ENCODE data around the gene PAPSS1.
"Not testable (repeated sequence)": the region's sequence is repeated elsewhere in the genome, so short reads cannot be mapped to it uniquely, and the experiment has no call there.

The PAPSS1 gene

GRCh38 chr4:107654694-107655093, 65.3 kb downstream of the PAPSS1 start:
- no peaks in the 10 kb centered on the region for H3K9me2 ChIP-seq (replicated peaks; ENCODE audit: control insufficient read depth, low read length)
- peaks cover 46% of the 10 kb centered on the region for H3K36me3 ChIP-seq (ENCODE audit: control insufficient read depth, low read length)
- TF ChIP-seq EZH2phosphoT487 (IDR thresholded peaks at IDR 0.05; ENCODE audit: borderline replicate concordance, low read length): no peak
- TF ChIP-seq CTCF (IDR thresholded peaks at IDR 0.05; ENCODE audit: low read depth, low read length, poor library complexity, severe bottlenecking): no peak

GRCh38 chr4:107651408-107651807, 68.6 kb downstream of the PAPSS1 start:
- H3K36me3 ChIP-seq (ENCODE audit: control insufficient read depth, low read length): peaks cover 51% of the 10 kb centered on the region
- not testable (repeated sequence) for H3K27me3 ChIP-seq (ENCODE audit: control insufficient read depth, low read length); H3K4me1 ChIP-seq (ENCODE audit: control insufficient read depth, low read length); H3K27ac ChIP-seq (ENCODE audit: low read depth, low read length); H3K79me2 ChIP-seq (ENCODE audit: control insufficient read depth, low read length); H3K9me2 ChIP-seq (replicated peaks; ENCODE audit: control insufficient read depth, low read length); H3K4me3 ChIP-seq (ENCODE audit: low read length); H4K20me1 ChIP-seq (ENCODE audit: control insufficient read depth, insufficient read depth, low read depth, low read length); H3F3A ChIP-seq (ENCODE audit: control insufficient read depth, insufficient read depth); H3K4me2 ChIP-seq (ENCODE audit: low read length); H3K9me3 ChIP-seq (ENCODE audit: control insufficient read depth, insufficient read depth, low read length)

More at GRCh38 chr4:107654694-107655093, 65.3 kb downstream of the PAPSS1 start:
- Histone ChIP-seq H3K27ac (ENCODE audit: low read depth, low read length) (no peak overlapping the region), H3K9me3 (ENCODE audit: control insufficient read depth, insufficient read depth, low read length) (peaks cover 8% of the 10 kb centered on the region), H3K27me3 (ENCODE audit: control insufficient read depth, low read length) (no peaks in the 10 kb centered on the region), H3K4me3 (ENCODE audit: low read length) (no peak overlapping the region), H4K20me1 (ENCODE audit: control insufficient read depth, insufficient read depth, low read depth, low read length) (no peaks in the 10 kb centered on the region), H3K79me2 (ENCODE audit: control insufficient read depth, low read length) (no peaks in the 10 kb centered on the region), H3F3A (ENCODE audit: control insufficient read depth, insufficient read depth) (no peaks in the 10 kb centered on the region), H3K4me2 (ENCODE audit: low read length) (no peak overlapping the region), H3K4me1 (ENCODE audit: control insufficient read depth, low read length) (peaks cover 7% of the 10 kb centered on the region)

DNA sequence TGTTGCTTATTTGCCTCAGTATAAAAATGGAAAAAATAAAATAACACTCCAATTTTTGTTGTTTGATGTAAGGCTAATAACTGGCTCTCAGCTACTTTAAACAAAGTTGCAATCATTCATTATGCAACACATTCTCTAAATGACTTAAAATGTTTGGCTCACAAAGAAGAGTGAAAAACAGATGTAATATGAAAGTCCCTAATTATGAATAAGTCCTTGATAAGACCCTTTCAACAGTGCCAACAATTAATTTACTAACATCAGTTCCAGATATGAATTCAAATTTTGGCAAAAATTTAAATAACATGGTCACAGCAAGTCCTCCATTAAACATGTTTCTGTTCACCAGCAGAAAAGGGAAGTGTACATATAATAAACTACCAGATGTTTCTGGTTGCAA, 69.8 kb downstream of the PAPSS1 start:
- Histone ChIP-seq H3K9me2 (replicated peaks; ENCODE audit: control insufficient read depth, low read length) (no peaks in the 10 kb centered on the region), H3K4me1 (ENCODE audit: control insufficient read depth, low read length) (peaks cover 7% of the 10 kb centered on the region), H3K4me2 (ENCODE audit: low read length) (no peak overlapping the region), H3F3A (ENCODE audit: control insufficient read depth, insufficient read depth) (no peaks in the 10 kb centered on the region), H4K20me1 (ENCODE audit: control insufficient read depth, insufficient read depth, low read depth, low read length) (no peaks in the 10 kb centered on the region), H3K4me3 (ENCODE audit: low read length) (no peak overlapping the region), H3K27me3 (ENCODE audit: control insufficient read depth, low read length) (no peaks in the 10 kb centered on the region), H3K36me3 (ENCODE audit: control insufficient read depth, low read length) (peaks cover 50% of the 10 kb centered on the region), H3K27ac (ENCODE audit: low read depth, low read length) (no peak overlapping the region), H3K79me2 (ENCODE audit: control insufficient read depth, low read length) (no peaks in the 10 kb centered on the region), H3K9me3 (ENCODE audit: control insufficient read depth, insufficient read depth, low read length) (peaks cover 8% of the 10 kb centered on the region)
- TF ChIP-seq EZH2phosphoT487 (IDR thresholded peaks at IDR 0.05; ENCODE audit: borderline replicate concordance, low read length) (no peak), CTCF (IDR thresholded peaks at IDR 0.05; ENCODE audit: low read depth, low read length, poor library complexity, severe bottlenecking) (no peak)

DNA sequence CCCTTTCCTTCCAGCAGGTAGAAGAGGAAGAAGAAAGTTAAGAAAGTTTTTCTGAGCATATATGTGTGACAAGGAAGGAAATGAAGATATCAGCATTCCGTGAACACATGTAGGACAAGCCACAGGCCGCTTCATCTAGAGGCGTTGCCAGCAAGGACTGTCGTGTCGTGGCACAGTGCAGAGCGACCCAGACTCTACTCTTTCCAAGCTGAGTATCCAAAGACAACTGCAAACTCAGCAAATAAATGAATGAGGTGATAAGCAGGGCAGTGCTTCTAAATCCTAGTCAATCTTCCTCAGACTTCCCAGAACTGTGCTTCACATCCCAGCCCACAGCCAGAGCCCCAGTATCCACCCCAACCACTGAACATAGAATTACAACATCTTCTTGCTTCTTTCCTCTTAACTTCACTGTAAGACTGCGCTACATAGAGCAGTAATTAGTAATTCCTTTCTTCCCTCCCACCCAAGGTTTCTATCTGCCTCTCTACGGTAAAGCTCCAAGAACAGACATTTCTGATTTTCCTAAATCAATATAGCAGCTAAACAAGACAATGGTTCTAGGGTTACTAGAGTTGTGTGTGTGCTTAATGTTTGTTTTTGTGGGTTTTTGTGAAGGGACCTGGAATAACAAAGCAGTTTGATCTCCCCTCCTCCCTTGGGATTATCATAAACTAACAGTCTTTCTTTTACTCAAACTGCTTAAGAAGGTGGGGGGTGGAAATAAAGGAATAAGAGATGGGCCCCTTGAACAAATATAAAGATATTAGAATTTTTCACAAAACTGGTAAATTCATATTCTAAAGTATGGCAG, 71.6 kb downstream of the PAPSS1 start:
- Histone ChIP-seq H3K36me3 (ENCODE audit: control insufficient read depth, low read length) (peaks cover 53% of the 10 kb centered on the region), H3K4me3 (ENCODE audit: low read length) (no peak overlapping the region), H3K4me1 (ENCODE audit: control insufficient read depth, low read length) (peaks cover 7% of the 10 kb centered on the region), H3K9me3 (ENCODE audit: control insufficient read depth, insufficient read depth, low read length) (peaks cover 8% of the 10 kb centered on the region), H3K27me3 (ENCODE audit: control insufficient read depth, low read length) (no peaks in the 10 kb centered on the region), H3K79me2 (ENCODE audit: control insufficient read depth, low read length) (no peaks in the 10 kb centered on the region), H3K27ac (ENCODE audit: low read depth, low read length) (no peak overlapping the region), H4K20me1 (ENCODE audit: control insufficient read depth, insufficient read depth, low read depth, low read length) (no peaks in the 10 kb centered on the region), H3K9me2 (replicated peaks; ENCODE audit: control insufficient read depth, low read length) (no peaks in the 10 kb centered on the region), H3F3A (ENCODE audit: control insufficient read depth, insufficient read depth) (no peaks in the 10 kb centered on the region), H3K4me2 (ENCODE audit: low read length) (no peak overlapping the region)
- no peak for TF ChIP-seq EZH2phosphoT487 (IDR thresholded peaks at IDR 0.05; ENCODE audit: borderline replicate concordance, low read length)
- TF ChIP-seq CTCF (IDR thresholded peaks at IDR 0.05; ENCODE audit: low read depth, low read length, poor library complexity, severe bottlenecking): no peak

Measured in DOHH2 (cell line).